ELR (cell line): ENCODE results near the gene CDH23.

ENCODE experiments used
- DNase-seq: peaks from one replicate; pipeline ENCODE4 v3.0.0-alpha.2; 2015; ENCODE audit warnings: low read depth

CDH23 gene

GRCh38 chr10:71537681-71538080, 141.0 kb downstream of the CDH23 start:
- DNase-seq: no peak

GRCh38 chr10:71538608-71539260, 142.0 kb downstream of the CDH23 start:
- no peak for DNase-seq

DNA sequence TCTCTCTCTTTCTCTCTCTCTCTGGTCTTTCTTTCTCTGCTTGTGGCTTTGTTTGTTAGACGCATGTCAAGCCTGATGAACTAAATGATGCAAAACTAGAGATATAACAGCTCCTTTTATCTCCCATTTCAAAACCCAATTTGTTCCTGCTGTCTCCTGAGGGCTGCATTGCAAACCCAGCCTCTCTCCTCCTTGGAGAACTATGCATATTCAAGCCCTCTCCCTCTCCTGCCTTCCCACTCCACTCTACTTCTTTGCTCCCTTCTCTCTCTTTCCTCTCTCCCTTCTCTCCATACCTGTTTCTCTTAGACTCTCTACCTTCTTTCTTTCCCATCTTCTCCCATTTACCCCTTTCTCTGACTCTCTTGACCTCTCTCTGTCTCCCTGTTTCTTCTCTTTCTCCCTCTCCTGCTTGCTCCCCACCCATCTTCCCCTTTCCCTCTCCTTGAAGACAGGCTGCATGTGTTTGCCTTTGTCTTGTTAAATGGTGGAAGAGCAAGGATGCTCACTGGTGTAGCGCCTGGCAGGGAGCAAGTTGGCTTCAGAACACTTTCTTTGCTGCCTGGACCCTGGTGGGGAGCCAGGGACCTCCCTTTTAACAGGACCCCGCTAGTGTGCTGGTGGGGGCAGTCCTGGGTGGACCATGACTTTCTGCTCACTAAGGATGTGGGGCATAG, 142.9 kb downstream of the CDH23 start:
- DNase-seq: no peak

DNA sequence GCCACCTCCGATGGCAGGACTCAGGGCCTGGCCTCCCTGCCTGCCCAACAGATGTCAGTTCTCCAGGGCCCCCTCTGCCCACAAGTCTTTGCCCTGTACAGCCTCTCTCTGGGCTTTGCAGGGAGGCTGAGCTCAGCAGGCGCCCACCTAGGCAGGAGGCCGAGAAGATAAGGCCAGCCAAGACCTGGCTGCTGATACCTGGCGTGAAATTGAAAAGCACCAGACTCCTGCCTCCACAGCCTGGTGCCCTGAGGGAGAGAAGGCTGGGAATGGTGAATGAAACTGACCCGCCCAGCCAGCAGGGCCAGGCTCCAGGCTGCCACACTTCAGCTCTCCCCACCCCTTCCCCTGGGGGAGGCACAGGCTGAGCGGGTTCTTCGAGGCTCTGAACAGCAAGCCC, 145.8 kb downstream of the CDH23 start:
- no peak for DNase-seq

DNA sequence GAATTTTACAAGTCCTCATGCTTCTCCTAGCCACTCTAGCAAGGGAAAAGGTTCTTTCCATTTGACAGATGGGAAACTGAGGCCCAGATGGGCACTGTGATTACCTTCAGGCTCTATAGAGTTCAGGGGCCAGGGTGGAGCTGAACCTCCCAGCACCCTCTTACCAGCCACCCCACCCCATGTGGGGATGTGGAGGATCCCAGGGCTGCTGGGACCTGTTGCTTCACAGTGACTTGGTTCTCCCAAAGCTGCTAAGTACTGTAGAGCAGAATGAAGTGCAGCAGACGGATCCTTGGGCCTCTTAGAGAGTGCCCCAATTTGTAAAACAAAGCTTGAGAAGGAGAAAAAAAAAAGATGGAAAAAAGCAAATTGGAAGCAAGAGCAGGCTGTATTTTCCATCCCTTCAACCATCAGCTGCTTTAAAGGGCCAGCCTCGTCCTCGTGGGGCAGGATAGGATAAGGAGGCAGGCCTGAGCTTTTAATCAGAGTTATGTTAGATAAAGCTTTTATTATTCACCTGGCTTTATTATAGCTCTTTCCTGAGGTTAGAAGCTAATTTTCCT, 147.0 kb downstream of the CDH23 start:
- DNase-seq: no peak

GRCh38 chr10:71545001-71545400, 148.3 kb downstream of the CDH23 start:
- no peak for DNase-seq

- DNase-seq: no peak
These were observed 149.5 kb downstream of the CDH23 start for GRCh38 chr10:71546220-71546619.

DNA sequence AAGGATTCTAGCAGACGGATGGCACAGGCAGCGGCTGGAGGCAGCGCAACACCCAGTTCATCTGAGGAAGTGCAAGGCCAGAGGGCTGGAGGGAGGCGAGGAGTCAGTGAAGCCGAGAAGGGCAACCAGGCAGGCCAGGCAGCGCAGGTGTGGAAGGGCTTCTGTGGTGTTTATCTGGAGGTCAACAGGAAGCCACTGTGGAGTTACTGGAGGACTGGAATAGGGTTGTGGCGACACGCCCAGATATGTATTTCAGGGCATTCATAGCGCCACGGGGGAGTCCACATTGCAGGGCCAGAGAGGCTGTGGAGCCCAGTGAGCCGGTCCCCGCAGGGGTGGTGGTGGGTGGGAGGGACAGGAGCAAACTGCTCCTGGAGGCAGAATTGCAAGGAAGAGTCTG, 150.6 kb downstream of the CDH23 start:
- DNase-seq: no peak

- peak; percentile 39 for DNase-seq
These were observed 151.4 kb downstream of the CDH23 start for GRCh38 chr10:71547876-71548846.

DNA sequence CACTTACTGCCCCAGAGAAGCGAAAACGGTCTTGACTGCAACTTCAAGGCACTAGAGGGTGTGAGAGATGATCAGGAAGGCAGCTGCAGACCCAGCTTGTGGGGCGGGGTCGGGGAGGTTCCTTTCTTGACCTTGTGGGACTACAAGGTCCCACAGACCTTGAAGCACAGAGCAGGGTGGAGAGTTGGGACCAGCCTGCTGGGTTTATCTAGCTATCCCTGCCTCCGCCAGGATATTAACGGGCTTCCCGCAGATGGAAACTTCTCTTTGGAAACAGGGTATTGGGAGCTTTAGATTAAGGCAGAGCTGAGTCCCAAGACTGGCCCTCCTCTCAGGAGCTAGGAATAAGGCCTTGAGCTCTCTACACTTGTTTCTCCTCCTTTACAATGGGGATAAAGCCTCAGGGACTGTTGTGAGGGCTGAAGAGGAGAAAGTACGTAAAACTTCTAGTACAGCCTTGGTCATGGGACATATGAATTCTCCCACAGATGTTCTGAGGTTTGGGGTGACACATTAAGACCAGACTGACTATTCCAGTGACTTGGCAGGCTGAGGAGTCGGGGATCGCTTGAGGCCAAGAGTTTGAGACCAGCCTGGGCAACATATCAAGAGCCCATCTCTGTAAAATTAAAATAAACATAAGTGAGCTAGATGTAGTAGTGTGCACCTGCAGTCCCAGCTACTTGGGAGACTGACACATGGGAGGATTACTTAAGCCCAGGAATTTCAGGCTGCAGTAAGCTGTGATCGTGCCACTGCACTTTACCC, 153.2 kb downstream of the CDH23 start:
- no peak for DNase-seq

- no peak for DNase-seq
These were observed 153.9 kb downstream of the CDH23 start for GRCh38 chr10:71550628-71551027.

- DNase-seq: no peak
These were observed 155.2 kb downstream of the CDH23 start for GRCh38 chr10:71551970-71552369.

DNA sequence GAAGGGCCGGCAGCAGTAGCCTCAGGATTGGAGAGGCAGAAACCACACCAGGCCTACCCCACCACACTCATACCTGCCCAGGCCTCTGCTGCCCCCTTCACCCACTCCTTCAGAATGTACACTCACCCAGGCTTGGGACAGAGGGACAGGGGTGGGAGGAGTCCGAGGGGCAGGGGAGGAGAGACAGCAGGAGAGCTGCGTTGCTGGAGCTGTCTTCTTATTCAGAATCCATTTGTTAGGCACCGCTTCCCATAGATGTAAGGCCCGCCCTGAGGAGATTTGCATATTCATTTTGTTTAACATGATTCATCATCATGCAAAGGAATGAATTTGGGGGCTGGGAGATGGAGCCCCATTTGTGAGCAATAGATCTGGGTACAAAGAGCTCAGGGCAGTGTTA, 156.7 kb downstream of the CDH23 start:
- DNase-seq: peak; percentile 10

DNA sequence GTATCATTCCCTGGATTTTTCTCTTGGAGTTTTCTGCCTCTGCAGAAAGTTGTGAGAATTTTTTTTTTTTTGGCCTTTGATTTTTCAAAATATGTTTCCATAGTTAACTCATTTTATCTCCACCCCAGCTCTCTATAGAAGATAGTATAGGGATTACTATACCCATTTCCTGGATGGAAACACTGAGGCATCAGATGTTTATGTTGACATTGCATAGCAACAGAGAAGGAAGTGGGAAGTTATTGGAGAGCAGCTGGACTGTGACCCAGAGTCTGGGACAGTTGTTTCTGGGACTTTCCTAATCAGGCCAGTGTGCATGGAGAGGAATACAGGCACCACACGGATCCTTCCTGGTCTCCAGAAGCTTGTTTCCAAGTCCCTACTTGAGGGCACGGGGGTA, 158.0 kb downstream of the CDH23 start:
- DNase-seq: no peak

- no peak for DNase-seq
These were observed 158.5 kb downstream of the CDH23 start for GRCh38 chr10:71555087-71555723.

GRCh38 chr10:71555724-71556119, 159.0 kb downstream of the CDH23 start:
- no peak for DNase-seq

DNA sequence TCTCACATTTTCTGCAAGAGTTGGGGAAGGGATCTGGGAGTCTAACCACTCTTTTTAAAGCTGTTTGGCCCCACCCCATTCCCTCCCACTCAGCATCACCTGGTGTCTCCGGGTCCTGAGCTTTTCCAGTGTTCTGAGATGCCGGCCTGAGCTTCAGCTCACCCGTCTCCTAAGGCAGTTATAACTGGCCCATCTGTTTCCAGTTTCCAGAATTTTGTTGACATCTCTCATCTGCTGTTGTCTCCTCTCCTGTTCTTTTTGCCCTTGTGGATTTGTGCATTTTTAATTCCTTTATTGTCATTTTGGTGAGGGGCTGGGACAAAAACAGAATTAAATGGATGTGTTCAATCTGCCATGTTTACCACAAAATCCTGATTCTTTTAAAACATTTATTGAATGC, 162.3 kb downstream of the CDH23 start:
- DNase-seq: no peak

- DNase-seq: no peak
These were observed 164.4 kb downstream of the CDH23 start for GRCh38 chr10:71561003-71561574.

DNA sequence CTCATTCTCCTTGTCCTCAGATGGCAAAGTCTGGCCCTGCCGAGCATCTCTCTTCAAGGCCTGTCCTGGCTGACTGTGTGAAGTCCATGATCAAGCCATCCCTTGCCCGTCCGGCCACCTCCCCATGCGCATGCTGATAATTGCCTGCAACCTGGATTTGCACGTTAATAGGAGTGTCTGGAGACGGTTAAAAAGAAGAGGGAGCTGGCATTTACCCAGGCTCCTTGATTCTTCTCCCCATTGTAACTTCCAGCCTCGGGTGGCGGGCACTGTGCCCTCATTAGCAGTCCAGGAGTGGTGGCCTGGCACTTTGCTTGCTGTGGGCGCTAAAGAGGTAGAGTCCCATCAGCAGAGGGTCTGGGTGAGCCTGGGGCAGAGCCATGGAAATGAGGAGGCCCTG, 165.5 kb downstream of the CDH23 start:
- DNase-seq: no peak

DNA sequence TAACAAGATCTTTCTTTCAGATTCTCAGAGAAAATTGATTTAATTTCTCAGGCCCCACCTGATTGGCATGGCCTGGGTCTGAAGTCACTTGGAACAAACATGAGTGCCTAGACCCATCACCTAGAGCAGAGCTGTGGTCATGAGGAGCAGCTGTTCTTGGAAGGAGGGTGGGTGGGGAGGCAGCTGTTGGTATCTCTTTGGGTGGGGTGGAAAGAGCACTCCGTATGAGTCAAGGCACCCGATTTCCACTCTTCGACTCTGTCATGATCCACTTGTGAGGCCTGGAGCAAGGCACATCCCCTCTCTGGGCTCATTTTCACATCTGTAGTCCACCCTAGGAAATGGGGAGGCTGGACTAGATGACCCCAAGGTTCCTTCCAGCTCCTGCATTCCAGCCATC, 166.2 kb downstream of the CDH23 start:
- DNase-seq: no peak
